ENCODE results near the gene EXOC3L4. TPM values are rescaled to one million over a fixed set of nuclear protein-coding genes. Genes with fewer than 3 reads are reported as not detected.
"Not testable (repeated sequence)": the region's sequence is repeated elsewhere in the genome, so short reads cannot be mapped to it uniquely, and the experiment has no call there.

EXOC3L4 gene
- total RNA-seq, 1 donor from 2014 or later: 2.5 TPM

- DNase-seq (ENCODE audit: low spot score): no peak
These were observed 11.1 kb downstream of the EXOC3L4 start for GRCh38 chr14:103105580-103106150.

GRCh38 chr14:103107455-103107854 is 12.9 kb downstream of the EXOC3L4 start:
- no peak for DNase-seq (ENCODE audit: low spot score)

GRCh38 chr14:103107941-103108748 is 13.6 kb downstream of the EXOC3L4 start:
- no peak for DNase-seq (ENCODE audit: low spot score)

- no peak for DNase-seq (ENCODE audit: low spot score)
These were observed 14.3 kb downstream of the EXOC3L4 start for GRCh38 chr14:103108749-103109207.

- DNase-seq (ENCODE audit: low spot score): no peak
These were observed 15.3 kb downstream of the EXOC3L4 start for GRCh38 chr14:103109535-103110441.

GRCh38 chr14:103110681-103111231 is 16.2 kb downstream of the EXOC3L4 start:
- DNase-seq (ENCODE audit: low spot score): no peak

- no peak for DNase-seq (ENCODE audit: low spot score)
These were observed 16.8 kb downstream of the EXOC3L4 start for GRCh38 chr14:103111232-103111868.

- DNase-seq (ENCODE audit: low spot score): no peak
These were observed 18.1 kb downstream of the EXOC3L4 start for GRCh38 chr14:103112400-103113243.

GRCh38 chr14:103113303-103113702 is 18.8 kb downstream of the EXOC3L4 start:
- no peak for DNase-seq (ENCODE audit: low spot score)

- DNase-seq (ENCODE audit: low spot score): no peak
These were observed 19.2 kb downstream of the EXOC3L4 start for GRCh38 chr14:103113774-103114173.

- not testable (repeated sequence) for DNase-seq (ENCODE audit: low spot score)
These were observed 20.7 kb downstream of the EXOC3L4 start for GRCh38 chr14:103115086-103115679.

GRCh38 chr14:103115845-103116572 is 21.5 kb downstream of the EXOC3L4 start:
- DNase-seq (ENCODE audit: low spot score): no peak

- no peak for DNase-seq (ENCODE audit: low spot score)
These were observed 22.1 kb downstream of the EXOC3L4 start for GRCh38 chr14:103116636-103117035.

GRCh38 chr14:103117499-103117898 is 23.0 kb downstream of the EXOC3L4 start:
- DNase-seq (ENCODE audit: low spot score): not testable (repeated sequence)

- no peak for DNase-seq (ENCODE audit: low spot score)
These were observed 23.6 kb downstream of the EXOC3L4 start for GRCh38 chr14:103118018-103118662.

GRCh38 chr14:103118663-103119404 is 24.3 kb downstream of the EXOC3L4 start:
- no peak for DNase-seq (ENCODE audit: low spot score)

GRCh38 chr14:103119527-103119926 is 25.0 kb downstream of the EXOC3L4 start:
- DNase-seq (ENCODE audit: low spot score): not testable (repeated sequence)
